ENCODE results near the gene MBP.

- TF ChIP-seq POLR2A (IDR thresholded peaks at IDR 0.05; ENCODE audit: low read depth, low read length): no peak
- no peak for TF ChIP-seq POLR2AphosphoS5 (IDR thresholded peaks at IDR 0.05; ENCODE audit: low read depth, low read length)
- no peak for TF ChIP-seq TAF1 (IDR thresholded peaks at IDR 0.05; ENCODE audit: borderline replicate concordance, low read depth, low read length)
Observed at GRCh38 chr18:77066689-77067088, 65.9 kb downstream of the MBP start.

Data from GM12892 (cell line).